Ascending aorta (tissue), 2 donors: ENCODE measurements around the gene DAGLB. TPM values are rescaled to one million over a fixed set of nuclear protein-coding genes. Genes with fewer than 3 reads are reported as not detected.
A peak's percentile ranks its signal among the peaks of the same experiment; 100 is the strongest.

Experiments used
- DNase-seq, 2 donors: peaks; one replicate each; pipeline ENCODE4 v3.0.0-alpha.2; 2019; ENCODE audit warnings: low spot score in 2 of 2
- H3K27ac ChIP-seq, 2 donors: fragments of 200-600 bp; sonication (generic); one replicate each; pipeline ENCODE4 v1.5.1; 2016 to 2017; ENCODE audit warnings: mild to moderate bottlenecking in 1 of 2
- H3K27me3 ChIP-seq: fragments of 200-600 bp; sonication (generic); one replicate; pipeline ENCODE4 v1.5.1; 2017
- H3K36me3 ChIP-seq, 2 donors: fragments of 200-600 bp; sonication (generic); one replicate each; pipeline ENCODE4 v1.5.1; 2016
- H3K4me1 ChIP-seq, 2 donors: fragments of 200-600 bp; sonication (generic); one replicate each; pipeline ENCODE4 v1.5.1; 2016 to 2017; ENCODE audit warnings: mild to moderate bottlenecking in 1 of 2
- H3K4me3 ChIP-seq, 2 donors: fragments of 200-600 bp; sonication (generic); one replicate each; pipeline ENCODE4 v1.5.1; 2016 to 2017; ENCODE audit warnings: mild to moderate bottlenecking in 1 of 2
- H3K9me3 ChIP-seq, 2 donors: fragments of 200-600 bp; sonication (generic); one replicate each; pipeline ENCODE4 v1.5.1; 2016
- intact Hi-C: fragments of 100-400 bp; cut with DNase I; formaldehyde crosslinking; loops from one replicate; pipeline ENCODE4 v1.15.1; 2023
- total RNA-seq: library from RNA; depleted of rRNA; stranded (reverse); fragments of >200 nt; gene quantifications from one replicate; pipeline ENCODE4 v1.1.0, GENCODE V29; 2016
- TF ChIP-seq, protein P1 (sequence below), 3 experiments: fragments of 200-600 bp in 2 of 3; fragments of 450-650 bp in 1 of 3; sonication (generic) in 2 of 3; IDR thresholded peaks; one replicate each; pipeline ENCODE4 v1.5.1; 2016 to 2019; ENCODE audit warnings: antibody characterized with exemption in 3 of 3, mild to moderate bottlenecking in 1 of 3, moderate library complexity in 1 of 3

DAGLB gene
- total RNA-seq, 1 donor from 2014 or later = 5.2 TPM

DNA sequence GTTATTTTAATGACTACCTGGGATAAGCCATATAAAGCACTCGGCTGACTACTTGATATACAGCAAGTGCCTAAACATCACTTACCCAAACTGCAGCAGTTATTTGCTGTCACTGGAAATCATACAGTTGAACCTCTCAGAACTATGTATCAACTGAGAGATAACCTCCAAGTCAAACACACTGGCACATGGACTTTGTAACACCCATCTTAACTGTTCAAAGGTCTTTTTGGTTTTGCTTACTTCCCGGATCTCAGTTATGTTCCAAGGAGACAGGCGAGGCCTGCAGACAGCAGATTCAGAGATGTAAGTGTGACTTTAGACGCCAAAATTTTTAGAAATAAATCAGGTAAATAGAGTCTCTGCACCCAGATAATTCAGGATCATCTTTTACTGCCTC, 34.6 kb upstream of the DAGLB start:
- H3K4me3 ChIP-seq = peak overlapping the region; percentile 18 to 98
- TF ChIP-seq, protein P1, sequence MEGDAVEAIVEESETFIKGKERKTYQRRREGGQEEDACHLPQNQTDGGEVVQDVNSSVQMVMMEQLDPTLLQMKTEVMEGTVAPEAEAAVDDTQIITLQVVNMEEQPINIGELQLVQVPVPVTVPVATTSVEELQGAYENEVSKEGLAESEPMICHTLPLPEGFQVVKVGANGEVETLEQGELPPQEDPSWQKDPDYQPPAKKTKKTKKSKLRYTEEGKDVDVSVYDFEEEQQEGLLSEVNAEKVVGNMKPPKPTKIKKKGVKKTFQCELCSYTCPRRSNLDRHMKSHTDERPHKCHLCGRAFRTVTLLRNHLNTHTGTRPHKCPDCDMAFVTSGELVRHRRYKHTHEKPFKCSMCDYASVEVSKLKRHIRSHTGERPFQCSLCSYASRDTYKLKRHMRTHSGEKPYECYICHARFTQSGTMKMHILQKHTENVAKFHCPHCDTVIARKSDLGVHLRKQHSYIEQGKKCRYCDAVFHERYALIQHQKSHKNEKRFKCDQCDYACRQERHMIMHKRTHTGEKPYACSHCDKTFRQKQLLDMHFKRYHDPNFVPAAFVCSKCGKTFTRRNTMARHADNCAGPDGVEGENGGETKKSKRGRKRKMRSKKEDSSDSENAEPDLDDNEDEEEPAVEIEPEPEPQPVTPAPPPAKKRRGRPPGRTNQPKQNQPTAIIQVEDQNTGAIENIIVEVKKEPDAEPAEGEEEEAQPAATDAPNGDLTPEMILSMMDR (IDR thresholded peaks at IDR 0.05) = no peak
- intact Hi-C loops = no loop called here
- no peaks in the 10 kb centered on the region for H3K36me3 ChIP-seq
- no peak for DNase-seq
- H3K4me1 ChIP-seq = peaks cover 18 to 38% of the 10 kb centered on the region in 2 donors
- peak overlapping the region in 1 of 2 donors; percentile 11 for H3K27ac ChIP-seq
- H3K27me3 ChIP-seq = no peaks in the 10 kb centered on the region
- H3K9me3 ChIP-seq = no peaks in the 10 kb centered on the region

DNA sequence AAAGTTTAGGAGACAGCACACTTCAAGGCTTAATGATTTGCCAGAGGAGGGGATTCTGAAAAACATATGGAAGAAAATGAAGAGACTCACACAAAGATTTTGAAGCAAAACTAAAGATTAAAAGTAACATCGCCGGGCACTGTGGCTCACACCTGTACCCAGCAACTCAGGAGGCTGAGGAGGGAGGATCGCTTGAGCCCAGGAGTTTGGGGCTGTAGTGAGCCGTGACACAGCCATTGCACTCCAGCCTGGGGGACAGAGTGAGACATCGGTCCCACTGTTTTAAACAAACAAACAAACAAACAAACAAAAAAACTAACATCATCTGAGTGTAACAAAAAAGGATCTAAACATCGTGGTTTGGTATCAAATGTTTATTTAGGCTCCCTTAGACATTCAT, 33.7 kb upstream of the DAGLB start:
- H3K36me3 ChIP-seq = no peaks in the 10 kb centered on the region
- TF ChIP-seq, protein P1 (IDR thresholded peaks at IDR 0.05) = no peak
- intact Hi-C loops = no loop called here
- no peak overlapping the region for H3K27ac ChIP-seq
- H3K9me3 ChIP-seq = no peaks in the 10 kb centered on the region
- peaks cover 24 to 40% of the 10 kb centered on the region in 2 donors for H3K4me1 ChIP-seq
- H3K27me3 ChIP-seq = no peaks in the 10 kb centered on the region
- DNase-seq = no peak
- H3K4me3 ChIP-seq = peak overlapping the region; percentile 5 to 18

GRCh38 chr7:6480323-6480660, 32.5 kb upstream of the DAGLB start:
- Histone ChIP-seq H3K27ac (no peak overlapping the region), H3K4me3 (peak overlapping the region; percentile 11 to 37), H3K27me3 (no peaks in the 10 kb centered on the region), H3K9me3 (no peaks in the 10 kb centered on the region), H3K4me1 (peaks cover 27 to 45% of the 10 kb centered on the region in 2 donors), H3K36me3 (no peaks in the 10 kb centered on the region)
- TF ChIP-seq, protein P1 (IDR thresholded peaks at IDR 0.05) = no peak
- intact Hi-C loops = no loop called here
- no peak for DNase-seq

DNA sequence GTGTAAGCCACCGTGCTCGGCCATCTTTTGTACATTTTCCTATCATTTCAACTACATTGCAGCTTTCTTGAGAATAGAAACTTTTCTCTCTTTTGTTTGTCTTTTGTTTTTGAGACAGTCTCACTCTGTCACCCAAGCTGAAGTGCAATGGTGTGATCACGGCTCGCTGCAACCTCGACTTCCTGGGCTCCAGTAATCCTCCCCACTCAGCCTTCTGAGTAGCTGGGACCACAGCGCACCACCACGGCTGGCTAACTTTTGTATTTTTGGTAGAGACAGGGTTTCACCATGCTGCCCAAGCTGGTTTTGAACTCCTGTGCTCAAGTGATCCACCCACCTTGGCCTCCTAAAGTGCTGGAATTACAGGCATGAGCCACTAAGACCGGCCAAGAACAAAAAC, 31.3 kb upstream of the DAGLB start:
- Histone ChIP-seq H3K27me3 (no peaks in the 10 kb centered on the region), H3K9me3 (no peaks in the 10 kb centered on the region), H3K4me3 (no peak overlapping the region), H3K27ac (no peak overlapping the region), H3K4me1 (peaks cover 21 to 42% of the 10 kb centered on the region in 2 donors), H3K36me3 (peaks cover 0 to 10% of the 10 kb centered on the region in 2 donors)
- no peak for DNase-seq
- intact Hi-C loops = no loop called here
- TF ChIP-seq, protein P1 (IDR thresholded peaks at IDR 0.05) = no peak

DNA sequence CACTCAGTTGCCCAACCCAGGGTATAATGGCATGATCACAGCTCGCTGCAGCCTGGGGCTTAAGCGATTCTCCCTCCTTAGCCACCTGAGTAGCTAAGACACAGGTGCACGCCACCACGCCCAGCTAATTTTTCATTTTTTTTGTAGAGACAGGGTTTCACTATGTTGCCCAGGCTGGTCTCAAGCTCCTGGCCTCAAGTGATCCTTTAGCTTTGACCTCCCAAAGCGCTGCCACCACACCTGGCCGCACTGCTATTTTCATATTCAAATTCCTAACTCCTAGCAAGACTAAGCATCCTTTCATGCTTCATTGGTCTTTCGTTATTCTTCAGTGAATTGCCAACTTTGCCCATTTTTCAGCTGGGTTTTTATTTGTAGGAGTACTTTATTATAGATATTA, 30.4 kb upstream of the DAGLB start:
- TF ChIP-seq, protein P1 (IDR thresholded peaks at IDR 0.05) = no peak
- Histone ChIP-seq H3K9me3 (no peaks in the 10 kb centered on the region), H3K27ac (no peak overlapping the region), H3K27me3 (no peaks in the 10 kb centered on the region), H3K36me3 (peaks cover 5 to 18% of the 10 kb centered on the region in 2 donors), H3K4me3 (no peak overlapping the region), H3K4me1 (peaks cover 21 to 42% of the 10 kb centered on the region in 2 donors)
- DNase-seq = no peak
- intact Hi-C loops = no loop called here

DNA sequence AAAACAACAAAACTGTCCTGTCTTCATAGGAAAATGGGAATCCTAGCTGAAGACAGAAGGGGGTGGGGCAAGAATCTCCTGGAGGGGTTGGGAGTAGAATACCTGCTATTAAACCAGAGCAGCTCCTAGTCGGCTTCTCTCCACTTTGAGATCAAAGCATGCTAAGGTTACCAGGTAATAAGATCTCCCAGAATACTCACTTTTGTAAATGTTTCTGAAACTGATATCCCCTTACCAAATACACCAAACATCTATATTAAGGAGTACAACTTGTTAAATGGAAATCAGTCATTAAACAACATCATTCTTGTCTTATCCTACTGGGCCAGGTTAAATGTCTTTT, 29.5 kb upstream of the DAGLB start:
- DNase-seq = no peak
- intact Hi-C loops = no loop called here
- Histone ChIP-seq H3K4me1 (peaks cover 18 to 39% of the 10 kb centered on the region in 2 donors), H3K9me3 (no peaks in the 10 kb centered on the region), H3K27me3 (no peaks in the 10 kb centered on the region), H3K36me3 (peaks cover 11 to 25% of the 10 kb centered on the region in 2 donors), H3K4me3 (no peak overlapping the region), H3K27ac (no peak overlapping the region)
- TF ChIP-seq, protein P1 (IDR thresholded peaks at IDR 0.05) = no peak
